Fibroblast of skin of back (primary cell): ENCODE measurements around the gene COPA. TPM values are rescaled to one million over a fixed set of nuclear protein-coding genes. Genes with fewer than 3 reads are reported as not detected.
A peak's percentile ranks its signal among the peaks of the same experiment; 100 is the strongest.
"Not testable (repeated sequence)": the region's sequence is repeated elsewhere in the genome, so short reads cannot be mapped to it uniquely, and the experiment has no call there.

ENCODE experiments used
- DNase-seq: peaks from one replicate; pipeline ENCODE4 v3.0.0-alpha.2; 2013
- polyA plus RNA-seq, 2 experiments: library from polyadenylated mRNA; unstranded; fragments of 120-200 nt; gene quantifications; one replicate each; pipeline ENCODE4 v1.2.1, GENCODE V29; 2013; ENCODE audit not compliant: insufficient read length in 2 of 2

Gene COPA
- polyA plus RNA-seq (2013, experiment 1 of 2; ENCODE audit: insufficient read length), result 215 TPM
- 214 TPM for polyA plus RNA-seq (2013, experiment 2 of 2; ENCODE audit: insufficient read length)

DNA sequence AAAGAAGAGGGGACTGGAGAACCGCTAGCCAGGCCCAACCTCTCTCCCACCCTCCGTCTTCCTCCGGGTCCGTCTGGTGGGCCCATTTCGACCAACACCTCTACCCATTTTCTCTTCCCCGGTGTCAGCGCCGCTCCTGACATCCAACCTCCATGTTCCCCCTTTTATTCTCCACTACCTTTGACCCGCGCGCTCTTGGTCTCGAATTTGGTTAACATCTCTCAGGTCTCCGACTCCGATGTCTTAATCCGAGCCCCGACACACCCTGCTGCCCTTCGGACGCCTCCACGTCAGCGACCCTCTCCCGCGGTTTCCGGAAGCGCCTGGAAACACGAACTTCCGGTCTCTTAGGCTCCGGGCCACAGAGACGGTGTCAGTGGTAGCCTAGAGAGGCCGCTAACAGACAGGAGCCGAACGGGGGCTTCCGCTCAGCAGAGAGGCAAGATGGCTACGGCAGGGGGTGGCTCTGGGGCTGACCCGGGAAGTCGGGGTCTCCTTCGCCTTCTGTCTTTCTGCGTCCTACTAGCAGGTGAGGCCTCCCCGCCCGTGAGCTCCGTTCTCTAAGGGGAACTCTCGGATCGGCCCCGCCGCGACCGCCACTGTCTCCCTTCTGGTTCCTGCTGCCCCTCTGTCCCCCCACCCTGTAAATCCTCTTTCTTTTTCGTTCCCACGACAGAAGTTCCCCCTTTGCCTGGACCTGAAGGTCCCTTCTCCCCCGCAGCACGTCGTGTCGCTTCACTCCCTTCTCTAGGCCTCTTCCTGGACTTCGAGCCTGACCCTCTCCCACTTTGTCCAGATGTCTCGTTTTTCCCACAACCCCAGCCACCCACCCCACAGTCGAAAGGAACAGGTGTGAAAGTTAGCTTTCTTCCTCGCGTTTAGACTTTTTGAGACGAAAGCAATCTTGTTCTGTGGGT is at the start of gene COPA, which contains the start of gene NCSTN:
TSS of gene COPA (minus strand) at position 298 of the 917 bp plus-strand sequence. CDS start at position 218, 80 bp downstream.
TSS of gene NCSTN (plus strand) at position 431 of the 917 bp plus-strand sequence. CDS start at position 445, 14 bp downstream.
- peak; percentile 97 for DNase-seq

DNA sequence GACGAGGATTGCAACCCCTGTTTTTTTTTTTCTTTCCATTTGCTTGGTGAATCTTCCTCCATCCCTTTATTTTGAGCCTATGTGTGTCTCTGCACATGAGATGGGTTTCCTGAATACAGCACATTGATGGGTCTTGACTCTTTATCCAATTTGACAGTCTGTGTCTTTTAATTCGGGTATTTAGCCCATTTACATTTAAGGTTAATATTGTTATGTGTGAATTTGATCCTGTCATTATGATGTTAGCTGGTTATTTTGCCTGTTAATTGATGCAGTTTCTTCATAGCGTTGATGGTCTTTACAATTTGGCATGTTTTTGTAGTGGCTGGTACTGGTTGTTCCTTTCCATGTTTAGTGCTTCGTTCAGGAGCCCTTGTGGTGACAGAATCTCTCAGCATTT is 45.4 kb upstream of the COPA start:
- not testable (repeated sequence) for DNase-seq

DNA sequence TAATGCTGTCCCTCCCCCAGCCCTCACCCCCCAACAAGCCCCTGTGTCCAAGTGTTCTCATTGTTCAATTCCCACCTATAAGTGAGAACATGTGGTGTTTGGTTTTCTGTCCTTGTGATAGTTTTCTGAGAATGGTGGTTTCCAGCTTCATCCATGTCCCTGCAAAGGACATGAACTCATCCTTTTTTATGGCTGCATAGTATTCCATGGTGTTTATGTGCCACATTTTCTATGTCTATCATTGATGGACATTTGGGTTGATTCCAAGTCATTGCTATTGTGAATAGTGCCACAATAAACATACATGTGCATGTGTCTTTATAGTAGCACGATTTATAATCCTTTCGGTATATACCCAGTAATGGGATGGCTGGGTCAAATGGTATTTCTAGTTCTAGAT is 41.8 kb upstream of the COPA start:
- not testable (repeated sequence) for DNase-seq

DNA sequence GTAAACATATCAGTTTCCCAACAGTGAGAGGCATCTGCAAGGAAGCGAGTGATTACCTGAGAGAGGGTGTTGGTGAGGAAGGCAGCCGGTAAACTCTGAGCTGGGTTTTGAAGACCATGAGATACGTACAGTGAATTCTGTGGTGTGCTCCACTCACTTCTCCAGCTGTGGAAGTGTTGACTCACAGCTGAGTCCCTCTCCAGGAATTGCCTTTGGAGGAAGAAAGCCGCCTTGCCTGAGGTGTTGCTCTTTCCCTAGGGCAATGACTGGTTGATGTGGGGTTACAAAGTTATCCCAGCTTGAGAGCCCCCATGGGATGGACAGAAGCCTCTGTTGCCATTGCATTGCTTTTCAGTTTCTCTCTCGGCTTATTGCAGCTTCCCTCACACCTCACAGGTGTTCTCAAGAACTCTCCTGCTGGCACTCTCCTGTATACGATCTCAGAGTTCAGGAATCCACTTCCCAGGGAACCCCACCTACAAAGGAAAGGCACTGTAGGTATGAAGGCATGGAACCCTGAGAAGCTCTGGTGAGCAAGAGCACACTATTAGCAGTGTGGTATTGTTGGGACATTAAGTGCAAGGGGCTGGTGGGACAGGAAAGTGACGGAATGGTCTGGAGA is 34.6 kb upstream of the COPA start:
- DNase-seq, result peak; percentile 84

DNA sequence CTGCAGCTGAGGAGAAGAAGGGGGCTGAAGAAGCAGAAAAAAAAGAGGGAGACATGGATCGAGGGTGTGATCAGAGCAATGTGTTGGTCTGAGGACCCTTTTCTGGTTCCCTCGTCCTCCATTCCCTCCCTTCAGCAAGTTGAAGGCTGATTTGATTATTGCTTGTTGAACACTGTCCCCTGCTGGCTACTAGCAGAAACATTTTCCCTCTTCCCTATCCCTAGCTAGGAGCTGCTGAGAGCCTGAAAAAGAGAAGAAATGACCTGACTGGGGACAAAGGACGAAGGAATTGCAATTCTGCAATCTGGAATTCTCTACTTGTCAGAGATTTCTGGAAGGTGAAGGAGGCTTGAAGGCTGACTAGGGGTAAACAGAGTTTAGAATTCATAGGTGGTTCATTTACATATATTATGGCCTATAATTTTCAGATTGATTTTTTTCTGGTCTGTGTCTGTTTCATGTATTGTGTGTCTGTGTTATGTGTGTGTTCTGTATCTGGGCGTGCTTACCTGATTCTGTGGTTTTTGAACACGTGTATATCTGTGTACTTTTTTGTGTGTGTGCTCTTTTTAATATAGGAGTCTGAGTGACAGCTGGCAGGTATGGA is 33.6 kb upstream of the COPA start:
- peak; percentile 72 for DNase-seq

DNA sequence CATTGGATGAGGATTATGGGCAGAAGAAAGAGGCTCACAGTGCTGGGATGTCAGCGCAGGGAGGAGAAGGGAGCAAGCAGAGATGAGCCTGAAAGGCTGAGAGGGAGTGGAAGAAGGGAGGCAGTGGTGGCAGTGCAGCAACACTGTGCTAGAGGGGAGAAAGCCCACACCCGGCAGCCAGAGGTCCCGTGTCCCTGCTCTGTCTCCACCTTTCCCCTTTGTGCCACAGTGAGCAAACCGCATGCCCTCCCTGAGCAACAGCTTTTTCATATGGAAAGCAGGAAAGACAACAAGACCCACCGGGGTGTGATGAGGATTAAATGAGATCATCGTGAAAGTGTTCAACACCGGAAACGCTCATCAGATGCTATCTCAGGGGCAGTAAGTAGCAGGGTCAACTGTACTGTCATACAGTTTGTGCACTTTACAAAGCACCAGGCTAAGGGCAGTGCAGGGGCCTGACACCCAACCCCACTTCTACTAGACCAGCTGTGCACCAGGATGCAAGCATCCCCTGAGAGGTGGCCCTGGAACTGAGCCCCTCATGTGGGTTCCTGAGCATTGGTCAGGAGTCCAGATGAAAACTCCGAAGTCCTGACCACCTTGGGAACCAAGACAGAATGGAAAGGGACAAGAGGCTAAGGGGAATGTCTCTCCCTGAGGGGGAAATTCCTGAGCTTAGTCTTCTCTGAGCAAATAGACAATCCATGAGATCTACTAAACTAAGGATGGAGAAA is 32.9 kb upstream of the COPA start:
- peak; percentile 82 for DNase-seq

DNA sequence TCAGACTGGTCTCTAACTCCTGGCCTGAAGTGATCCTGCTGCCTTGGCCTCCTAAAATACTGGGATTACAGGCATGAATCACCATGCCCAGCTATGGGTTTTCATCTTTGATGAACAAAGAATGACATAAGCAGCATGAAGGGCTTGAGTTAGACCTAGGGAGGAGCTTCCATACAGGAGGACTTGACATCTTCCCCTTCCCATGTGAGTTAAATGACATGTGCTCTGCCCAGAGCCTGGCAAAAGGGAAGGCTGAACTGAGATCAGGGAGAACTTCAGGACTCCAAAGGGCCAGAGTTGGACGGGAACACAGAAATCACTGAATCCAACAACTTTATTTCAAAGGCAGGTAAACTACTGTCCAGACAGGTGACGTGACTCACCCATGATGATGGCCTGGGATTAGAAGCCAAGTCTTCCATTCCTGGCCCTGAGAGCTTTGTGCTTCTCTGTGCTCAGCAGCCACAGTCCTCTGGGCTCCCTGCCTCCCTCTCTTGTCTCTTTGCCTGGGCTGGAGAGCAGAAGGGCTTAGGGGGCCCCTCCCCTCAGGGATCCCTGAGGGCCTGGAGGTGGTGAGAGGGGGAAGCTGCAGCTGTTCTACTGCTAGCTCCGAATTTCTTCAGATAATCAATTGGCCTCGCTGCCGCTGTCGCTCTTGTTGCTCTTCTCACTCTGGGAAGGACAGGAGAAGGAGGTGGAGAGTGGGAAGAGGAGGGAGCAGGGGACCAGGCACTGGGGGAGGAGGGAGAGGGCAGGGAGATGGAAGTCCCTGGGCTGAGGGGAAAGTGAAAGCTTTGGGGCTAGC is 31.5 kb upstream of the COPA start:
- no peak for DNase-seq

DNA sequence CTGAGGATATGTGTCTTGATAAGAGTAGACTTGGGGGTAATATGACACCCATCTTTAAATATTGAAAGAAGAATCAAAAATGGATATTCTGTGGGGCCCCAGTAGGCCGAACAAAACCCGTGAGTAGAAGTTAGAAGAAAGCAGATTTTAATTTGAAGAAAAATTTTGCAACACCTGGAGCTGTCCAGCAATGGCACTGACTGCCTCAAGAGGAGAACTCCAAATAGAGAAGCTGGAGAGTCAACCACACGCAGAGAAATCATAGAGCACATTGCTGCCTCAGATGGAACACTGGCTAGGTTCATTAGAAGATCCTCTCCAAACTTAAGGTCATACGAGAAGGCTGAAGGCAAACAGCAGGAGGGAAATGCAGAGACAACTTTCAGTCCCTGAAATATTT is 30.6 kb upstream of the COPA start:
- no peak for DNase-seq

DNA sequence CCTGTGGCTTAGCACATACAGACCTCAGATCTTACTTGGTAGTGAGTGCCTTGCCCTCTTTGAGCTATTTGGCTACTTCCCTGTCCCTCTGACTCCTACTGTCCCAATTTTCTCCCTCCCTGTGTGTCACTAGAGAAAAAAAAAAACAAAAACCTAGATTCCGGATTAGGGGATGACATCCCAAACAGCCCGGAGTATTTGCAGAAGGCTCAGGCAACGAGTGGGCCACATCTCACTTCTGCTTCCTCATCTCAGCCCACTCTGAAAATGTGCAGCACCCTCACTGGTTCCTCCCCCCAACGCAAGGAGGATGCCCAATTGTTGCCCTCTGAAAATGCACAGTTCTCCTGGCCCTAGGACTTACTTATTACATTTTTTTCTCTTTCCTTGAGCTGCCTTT is 28.7 kb upstream of the COPA start:
- DNase-seq, result no peak

DNA sequence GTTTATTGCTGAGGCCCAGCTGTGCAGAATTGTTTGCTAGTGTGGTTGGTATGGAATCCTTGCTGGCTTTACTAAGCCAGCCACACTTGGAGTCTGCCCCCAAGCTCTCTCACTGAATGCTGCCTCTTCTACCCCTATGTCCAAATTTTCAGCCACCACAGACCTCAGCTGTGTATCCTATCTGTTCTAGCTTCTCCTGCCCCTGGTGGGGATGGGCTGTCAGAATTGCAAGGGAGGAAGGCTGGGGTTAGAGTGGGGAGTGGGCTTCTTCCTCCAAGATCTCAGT is 28.2 kb upstream of the COPA start:
- DNase-seq, result no peak

DNA sequence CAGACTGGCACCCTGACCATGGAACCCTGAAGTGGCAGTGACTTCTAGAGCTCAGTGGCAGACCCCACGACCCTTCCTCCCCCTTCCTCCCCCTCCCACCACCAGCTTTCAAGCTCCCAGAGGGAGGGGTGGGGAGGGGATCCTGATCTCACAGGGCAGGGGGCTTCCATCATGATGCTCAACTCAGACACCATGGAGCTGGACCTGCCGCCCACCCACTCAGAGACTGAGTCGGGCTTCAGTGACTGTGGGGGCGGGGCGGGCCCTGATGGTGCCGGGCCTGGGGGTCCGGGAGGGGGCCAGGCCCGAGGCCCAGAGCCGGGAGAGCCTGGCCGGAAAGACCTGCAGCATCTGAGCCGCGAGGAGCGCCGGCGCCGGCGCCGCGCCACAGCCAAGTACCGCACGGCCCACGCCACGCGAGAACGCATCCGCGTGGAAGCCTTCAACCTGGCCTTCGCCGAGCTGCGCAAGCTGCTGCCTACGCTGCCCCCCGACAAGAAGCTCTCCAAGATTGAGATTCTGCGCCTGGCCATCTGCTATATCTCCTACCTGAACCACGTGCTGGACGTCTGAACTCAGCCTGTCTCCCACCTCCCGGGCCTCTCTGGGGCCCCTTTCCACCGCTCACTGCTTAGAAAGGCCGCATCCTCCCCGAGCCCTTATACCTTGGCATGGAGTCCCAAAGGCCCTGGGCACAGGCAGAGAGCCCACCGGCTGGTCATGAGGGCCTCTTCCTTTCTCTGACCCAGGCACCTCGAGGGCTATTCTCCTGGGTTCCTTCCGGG is 27.7 kb upstream of the COPA start:
- DNase-seq, result no peak

DNA sequence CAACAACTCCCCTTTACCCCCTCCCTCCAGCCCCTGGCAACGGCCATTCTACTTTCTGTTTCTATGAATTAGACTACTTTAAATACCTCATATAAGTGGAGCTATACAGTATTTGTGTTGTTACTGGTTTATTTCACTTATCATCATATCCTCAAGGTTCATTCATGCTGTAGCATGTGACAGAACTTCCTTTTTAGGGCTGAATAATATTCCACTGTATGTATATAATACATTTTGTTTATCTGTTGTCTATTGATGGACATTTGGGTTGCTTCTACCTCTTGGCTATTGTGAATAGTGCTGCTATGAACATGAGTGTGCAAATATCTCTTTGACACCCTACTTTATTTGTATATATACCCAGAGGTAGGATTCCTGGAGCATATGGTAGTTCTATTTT is 26.0 kb upstream of the COPA start:
- no peak for DNase-seq

DNA sequence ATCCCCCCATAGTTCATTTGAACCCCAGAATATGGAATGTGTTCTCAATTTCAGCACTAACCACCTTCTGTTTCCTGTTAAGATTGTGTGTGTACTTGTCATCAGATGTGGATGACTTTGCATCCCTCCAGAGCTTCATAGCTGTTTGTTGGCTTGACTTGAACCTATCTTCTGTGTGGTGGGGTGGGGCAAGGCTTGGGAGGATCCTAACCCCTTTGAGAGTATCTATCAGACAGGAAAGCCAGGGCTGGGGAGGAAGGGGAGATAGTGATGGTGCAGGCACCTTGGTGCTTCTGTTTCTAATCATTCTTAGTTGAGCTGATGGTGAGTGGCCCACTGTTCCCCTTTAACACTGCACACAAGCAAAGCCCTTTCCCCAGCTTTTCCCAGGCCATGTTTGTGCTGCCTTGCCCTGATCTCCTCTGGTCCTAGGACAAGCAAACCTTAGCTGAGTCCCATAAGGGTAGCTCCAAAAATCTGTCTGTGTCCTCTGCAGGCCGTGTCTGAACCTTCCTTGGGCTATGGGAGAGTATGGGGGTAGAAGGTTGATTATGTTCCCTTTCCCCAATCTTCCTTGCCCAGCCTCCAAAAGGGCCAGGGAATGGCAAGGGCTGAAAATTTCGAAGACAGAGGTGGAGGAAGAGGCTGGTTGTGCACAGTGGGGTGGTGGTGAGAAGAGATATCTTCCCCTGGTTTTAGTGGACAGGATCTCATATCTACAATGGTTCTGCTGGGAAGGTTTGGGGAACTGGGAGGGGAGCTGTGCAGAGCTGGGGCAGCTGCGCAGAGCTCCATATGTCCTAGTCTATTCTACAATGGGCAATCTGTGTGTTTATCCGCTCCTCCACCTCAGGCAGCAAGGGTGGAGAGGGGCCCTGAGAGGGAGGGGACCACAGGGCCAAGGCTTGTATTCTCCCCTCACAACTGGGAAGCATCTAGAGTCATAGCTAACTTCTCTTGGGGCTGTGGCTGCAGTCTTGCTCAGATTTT is 25.2 kb upstream of the COPA start:
- no peak for DNase-seq

DNA sequence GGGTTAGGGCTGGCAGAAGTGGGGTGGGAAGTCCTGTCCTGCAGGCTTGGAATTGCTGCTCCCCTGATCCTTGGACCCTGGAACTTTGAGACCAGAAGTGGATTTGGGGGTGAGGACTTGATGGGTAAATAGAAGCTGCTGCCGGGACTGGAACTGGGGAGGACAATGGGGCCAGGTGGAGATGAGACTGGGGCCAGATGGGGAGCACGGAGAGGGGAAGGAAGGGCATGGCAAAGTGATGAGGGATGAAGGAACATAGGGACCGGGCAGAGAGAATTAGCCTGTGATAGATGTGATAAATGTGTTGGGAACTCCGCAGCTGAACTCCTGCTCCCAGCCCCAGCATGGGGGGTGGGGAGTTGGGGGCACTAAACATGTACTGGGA is 24.5 kb upstream of the COPA start:
- no peak for DNase-seq

DNA sequence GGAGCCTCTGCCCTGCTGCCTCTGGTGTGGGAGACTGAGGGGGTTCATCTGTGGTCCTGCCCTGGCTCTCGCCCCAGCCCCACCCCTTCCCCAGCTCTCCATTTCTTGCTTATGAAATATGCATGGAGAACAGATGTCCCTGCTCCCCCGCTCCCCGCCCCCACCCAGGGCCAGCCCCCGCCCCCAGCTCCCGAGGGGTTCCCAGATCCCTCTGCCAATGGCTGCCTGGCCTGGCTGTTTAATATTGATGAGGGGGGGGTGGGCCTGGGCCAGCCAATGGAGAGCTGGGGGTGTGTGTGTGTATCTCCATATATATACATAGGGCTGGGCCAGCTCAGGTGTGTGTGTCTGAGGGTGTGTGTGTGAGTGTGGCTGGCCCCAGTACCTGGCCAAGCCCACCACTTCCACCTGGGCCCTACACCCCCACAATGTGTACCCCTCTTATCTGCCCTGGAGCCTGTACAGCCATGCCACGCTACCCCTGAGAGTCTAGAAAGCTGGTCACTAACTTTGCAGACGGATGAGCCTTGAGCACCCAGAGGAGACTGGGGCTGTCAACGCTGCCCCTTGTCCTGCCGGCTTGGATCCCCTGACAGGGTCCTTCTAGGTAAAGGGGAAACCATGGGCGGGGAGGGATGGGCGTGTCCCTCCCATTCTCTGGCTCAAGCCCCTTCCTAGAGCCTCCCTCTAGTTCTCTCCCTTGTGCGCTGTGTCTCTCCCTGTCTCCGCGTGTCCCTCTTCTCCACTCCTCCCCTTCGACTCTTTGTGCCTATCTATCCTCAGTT is 23.9 kb upstream of the COPA start, which contains the start of gene NHLH1:
TSS of gene NHLH1 (plus strand) at position 341 of the 785 bp plus-strand sequence. CDS start 3,661 bp downstream, outside the sequence.
- no peak for DNase-seq

DNA sequence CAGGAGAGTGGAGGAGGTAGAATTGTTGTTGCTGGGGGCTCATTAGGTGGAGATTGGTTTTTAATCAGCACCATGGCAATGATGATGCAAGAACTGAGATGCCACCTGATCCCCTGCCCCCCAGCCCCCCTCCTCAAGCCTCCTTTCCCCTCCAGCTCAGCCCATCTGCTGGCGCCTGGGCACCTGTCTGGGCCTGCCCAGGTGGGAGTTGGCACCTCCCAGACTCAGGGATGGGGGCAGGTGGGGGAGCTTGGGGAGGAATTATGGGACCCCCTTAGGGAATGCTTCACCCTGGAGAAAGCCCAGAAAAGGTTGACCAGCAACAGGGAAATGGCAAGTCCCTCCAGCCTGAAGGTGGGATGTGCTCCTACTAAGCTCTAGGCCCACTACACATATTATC is 22.3 kb upstream of the COPA start:
- DNase-seq, result no peak

DNA sequence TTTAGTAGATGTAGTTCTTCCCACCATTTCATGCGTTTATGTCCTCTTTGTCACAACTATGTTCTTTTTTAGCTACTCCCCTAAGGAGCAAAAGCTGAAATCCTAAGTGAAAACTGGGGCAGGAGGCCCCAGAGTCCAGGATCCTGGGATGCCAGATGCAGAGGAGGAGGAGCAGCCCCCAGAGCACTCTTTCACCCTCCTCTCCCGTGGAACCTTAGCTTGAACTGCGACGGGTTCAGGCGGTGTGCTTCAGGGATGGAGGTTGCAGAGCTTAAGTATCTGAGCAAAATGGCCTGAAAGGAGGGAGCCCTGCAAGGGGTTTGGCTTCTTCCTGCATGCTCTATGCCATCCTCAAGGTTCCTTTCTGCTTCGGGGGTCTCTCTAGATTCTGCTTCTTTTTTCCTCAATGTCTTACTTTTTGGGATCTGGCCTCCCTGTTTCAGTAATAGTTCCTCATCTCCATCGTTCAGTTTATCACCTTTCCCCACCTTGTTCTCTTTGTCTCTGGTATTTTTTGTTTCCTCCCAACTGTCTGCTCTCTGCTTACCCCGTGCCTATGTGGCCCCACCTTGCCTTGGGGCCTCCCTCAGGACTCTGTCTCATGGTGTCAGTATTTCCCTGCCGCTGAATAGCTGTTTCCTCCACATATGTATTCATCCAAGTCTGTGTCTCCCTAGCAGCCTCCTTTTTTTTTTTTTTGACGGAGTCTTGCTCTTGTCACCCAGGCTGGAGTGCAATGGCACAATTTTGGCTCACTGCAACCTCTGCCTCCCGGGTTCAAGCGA is 21.1 kb upstream of the COPA start:
- DNase-seq, result no peak

DNA sequence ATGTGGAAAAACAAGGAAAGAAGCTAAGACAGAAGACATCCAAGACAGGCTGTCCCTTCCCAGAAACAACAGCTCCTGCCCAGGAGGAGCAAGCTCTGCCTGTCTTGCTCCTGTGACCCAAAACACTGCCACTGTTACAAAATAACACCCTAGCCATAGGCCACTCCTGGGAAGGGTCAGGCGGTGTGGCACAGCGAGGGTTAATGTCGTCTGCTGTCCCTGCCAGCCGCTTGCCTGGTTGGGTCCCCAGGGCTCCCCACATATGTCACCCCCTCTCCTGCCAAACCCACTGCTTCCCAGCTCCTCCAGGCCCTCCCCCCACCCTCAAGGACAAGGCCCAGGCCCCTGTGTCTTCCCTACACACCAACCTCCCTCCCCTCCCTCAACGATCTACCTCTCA is 20.0 kb upstream of the COPA start:
- no peak for DNase-seq
